NCI-H526 treated with DMSO at 0.1 percent for 48 hours (cell line): ENCODE results near the gene RAB11FIP3.

ENCODE experiments used
- DNase-seq: peaks from one replicate; lab custom pipeline; 2025; lab: John Stamatoyannopoulos, UW

RAB11FIP3 gene

DNA sequence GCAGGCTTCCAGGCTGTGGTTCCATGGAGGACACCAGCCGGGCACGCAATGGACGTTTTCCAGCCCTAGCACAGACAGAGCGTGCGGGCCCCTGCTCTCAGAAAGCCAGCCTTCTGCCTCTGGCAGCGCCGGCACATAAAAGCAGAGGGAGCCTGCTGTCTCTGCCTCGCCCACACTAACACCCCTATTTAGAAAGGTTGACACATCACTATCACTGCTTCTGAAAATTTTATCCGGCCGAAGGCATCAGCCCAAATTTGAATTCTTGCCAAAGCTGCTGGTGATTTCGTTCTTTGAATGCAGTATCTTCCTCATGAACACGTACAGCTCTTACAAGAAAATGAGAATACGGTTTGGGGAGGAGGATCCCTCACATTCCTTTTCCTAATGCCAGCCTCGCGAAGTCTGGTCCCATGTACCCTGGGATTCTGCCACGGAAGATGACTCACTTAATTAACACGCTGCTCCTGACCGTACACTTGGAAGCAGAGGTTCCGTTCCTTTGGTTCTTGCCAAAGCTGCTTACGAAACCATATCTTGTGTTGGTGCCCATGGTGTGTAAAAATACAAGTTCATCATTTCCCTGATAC is 1.3 kb upstream of the RAB11FIP3 start:
- DNase-seq: no peak

DNA sequence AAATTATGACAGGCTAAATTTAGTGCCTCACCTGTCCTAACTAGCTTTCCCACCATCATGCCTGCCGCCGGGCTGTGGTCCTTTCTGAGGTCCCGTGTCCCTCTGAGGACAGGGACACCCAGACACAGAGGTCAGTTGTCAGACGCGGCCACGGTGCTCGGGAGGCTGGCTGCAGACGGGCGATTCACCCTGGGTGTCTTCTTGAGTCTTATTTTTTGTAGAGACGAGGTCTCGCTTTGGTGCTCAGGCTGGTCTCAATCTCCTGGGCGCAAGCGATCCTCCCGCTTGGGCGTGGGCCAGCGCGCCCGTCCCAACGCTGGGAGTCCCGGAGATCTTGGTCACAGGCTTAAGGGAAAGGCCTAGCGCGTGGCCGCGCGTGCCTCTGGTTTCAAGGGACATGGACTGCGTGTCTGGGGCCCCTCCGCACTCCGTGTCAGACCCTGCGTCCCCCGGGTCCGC is 797 bp upstream of the RAB11FIP3 start:
- no peak for DNase-seq

DNA sequence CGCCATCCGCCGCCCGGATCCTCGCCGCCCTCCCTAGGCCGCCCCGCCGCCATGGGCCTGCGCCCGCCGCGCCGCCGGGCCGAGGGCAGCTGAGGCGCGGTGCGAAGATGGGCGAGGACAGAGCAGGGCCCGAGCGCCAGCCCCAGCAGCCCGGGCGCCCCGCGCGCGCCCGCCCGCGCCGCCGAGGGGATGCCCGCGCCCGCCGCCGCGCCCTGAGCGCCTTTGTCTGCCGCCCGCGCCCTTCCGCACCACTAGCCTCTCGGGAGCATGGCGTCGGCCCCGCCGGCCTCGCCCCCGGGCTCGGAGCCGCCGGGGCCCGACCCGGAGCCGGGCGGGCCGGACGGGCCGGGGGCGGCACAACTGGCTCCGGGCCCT is 278 bp downstream of the RAB11FIP3 start:
- no peak for DNase-seq

- no peak for DNase-seq
Measured at GRCh38 chr16:426115-426905, 861 bp downstream of the RAB11FIP3 start.

GRCh38 chr16:426906-427249 is 1.4 kb downstream of the RAB11FIP3 start:
- DNase-seq: peak; percentile 2

- DNase-seq: no peak
Measured at GRCh38 chr16:427250-427649, 1.8 kb downstream of the RAB11FIP3 start.

GRCh38 chr16:430904-431303 is 5.5 kb downstream of the RAB11FIP3 start:
- no peak for DNase-seq

DNA sequence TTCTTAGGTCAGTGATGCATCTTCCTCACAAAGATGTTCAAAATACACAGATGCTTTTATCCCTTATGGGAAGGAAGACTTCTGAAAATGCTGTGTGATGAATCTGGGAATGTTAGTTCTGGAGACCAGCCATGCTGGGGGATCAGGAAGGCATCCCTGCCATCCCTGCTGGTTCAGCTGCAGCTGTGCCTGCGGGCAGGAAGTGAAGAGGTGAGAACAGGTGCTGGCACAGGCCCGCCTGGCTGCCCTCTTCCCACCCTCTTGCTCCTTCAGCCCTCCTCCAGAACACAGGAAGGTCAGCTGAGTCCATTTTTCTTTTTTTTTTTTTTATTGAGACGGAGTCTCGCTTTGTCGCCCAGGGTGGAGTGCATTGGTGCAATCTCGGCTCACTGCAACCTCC is 15.2 kb downstream of the RAB11FIP3 start:
- no peak for DNase-seq

DNA sequence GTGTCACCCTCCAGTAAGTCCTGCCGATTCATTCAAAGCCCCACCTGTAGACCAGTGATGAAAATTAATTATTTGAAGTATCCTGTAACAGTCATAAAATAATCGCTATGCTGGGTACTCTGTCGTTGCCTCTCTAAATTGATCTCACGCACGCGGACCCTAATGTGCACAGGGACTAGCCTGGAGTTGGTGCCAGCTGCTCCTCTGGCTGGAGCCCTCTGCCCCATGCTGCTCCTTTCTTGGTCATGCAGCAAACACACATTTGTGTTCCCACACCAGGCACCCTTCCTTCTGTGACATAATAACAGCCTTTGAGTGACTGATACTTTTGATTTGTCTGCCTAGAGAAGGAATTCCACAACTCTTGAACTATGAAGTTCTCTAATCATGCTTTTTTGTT is 16.0 kb downstream of the RAB11FIP3 start:
- DNase-seq: no peak

- no peak for DNase-seq
Measured at GRCh38 chr16:442976-443375, 17.5 kb downstream of the RAB11FIP3 start.

GRCh38 chr16:444027-444426 is 18.6 kb downstream of the RAB11FIP3 start:
- DNase-seq: no peak

- DNase-seq: no peak
Measured at GRCh38 chr16:445566-445965, 20.1 kb downstream of the RAB11FIP3 start.

GRCh38 chr16:450385-450784 is 24.9 kb downstream of the RAB11FIP3 start:
- DNase-seq: no peak

GRCh38 chr16:450785-451512 is 25.5 kb downstream of the RAB11FIP3 start:
- peak; percentile 63 for DNase-seq

DNA sequence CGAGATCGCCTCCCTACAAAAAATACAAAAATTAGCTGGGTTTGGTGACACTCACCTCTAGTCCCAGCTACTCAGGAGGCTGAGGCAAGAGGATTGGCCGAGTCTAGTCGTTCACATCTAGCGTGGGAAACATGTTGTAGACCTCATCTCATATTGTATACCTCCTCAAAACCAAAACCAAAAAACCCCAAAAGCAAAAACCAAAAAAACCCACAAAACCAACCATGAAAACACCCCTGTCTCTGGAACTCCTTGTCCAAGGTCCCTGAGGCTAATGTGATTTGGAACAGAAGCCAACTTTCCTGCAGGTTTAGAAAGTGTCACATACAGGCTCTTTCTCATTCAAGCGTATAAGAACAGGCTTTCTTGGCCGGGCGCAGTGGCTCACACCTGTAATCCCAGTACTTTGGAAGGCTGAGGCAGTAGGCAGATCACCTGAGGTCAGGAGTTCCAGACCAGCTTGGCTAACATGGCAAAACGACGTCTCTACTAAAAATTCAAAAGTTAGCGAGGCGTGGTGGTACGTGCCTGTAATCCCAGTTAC is 29.0 kb downstream of the RAB11FIP3 start:
- DNase-seq: no peak

- DNase-seq: no peak
Measured at GRCh38 chr16:455453-455852, 30.0 kb downstream of the RAB11FIP3 start.

DNA sequence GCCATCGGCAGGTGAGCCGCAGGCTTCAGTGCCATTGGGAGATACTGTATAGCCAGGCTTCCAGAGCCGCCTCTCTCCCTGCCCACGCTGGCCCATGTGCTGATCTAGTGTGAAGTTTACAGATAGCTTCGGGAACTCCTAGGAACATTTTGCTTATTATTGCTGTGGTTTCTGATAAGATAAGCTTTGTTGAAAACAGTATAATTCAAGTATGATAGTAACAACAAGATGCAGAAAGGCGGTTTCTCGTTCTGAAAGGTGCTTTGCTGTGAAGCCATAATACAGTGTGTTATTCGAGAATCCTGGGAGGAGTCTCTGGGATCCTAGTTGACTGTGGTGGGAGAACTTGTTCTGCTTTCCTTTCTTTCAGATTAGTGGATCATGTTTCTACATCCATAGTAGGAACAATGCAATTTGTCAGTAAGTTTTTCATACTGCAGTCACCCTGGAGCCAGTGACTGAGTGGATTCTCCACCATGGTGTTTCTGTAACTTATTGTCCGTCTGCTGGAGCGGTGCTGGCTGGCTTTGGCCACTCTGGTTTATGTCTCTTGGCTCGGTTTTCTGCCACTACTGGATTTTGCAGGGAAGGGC is 31.5 kb downstream of the RAB11FIP3 start:
- DNase-seq: no peak

DNA sequence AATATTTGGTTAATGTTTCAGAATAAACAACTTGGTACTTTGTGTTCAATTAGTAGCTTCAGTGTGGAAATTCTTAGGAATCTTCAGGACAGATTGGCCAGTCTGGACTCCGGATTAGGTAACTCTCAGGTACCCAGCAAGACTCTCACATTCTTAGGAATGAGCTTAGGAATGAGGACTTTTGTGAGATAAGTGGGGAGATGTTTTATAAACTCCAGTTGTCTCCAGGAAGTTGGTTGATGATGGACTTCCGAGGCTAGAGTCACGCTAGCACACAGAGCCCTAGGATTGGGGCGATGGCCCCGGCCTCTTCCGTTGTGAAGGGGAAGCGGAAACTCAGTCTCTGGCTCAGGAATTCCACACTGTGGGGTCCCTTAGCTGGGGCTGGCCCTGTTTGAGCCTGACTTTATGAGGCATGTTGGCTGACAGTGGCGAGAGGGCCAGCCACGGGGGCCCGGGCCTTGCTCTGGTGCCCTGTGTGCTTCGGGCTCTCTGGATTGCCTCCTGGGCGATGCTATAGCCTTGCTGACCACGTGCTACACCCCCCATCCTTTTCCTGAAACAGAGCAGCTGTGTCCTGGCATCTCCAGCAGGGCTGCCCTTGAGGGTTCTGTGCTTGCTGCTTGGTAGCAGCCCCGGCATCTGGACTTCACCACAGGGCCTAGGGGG is 32.4 kb downstream of the RAB11FIP3 start:
- DNase-seq: no peak

- DNase-seq: no peak
Measured at GRCh38 chr16:459761-460160, 34.3 kb downstream of the RAB11FIP3 start.

DNA sequence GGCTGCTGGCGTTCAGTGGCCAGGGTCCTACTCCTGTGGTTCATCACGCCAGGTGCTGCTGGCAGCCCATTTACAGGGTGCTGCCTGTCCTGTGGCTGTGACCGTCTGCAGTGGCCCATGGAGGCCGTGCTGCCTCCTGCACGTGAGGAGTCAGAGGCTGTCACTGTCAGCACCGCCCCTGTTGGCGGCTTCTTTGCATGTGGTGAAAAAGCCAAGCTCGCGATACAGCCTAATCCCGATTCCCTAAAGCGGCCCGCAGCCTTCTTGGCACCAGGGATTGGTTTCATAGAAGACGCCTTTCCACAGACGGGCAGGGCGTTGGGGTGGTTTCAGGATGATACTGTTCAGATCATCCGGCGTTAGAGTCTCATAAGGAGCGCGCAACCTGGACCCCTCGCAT is 35.3 kb downstream of the RAB11FIP3 start:
- DNase-seq: no peak

GRCh38 chr16:463071-463470 is 37.6 kb downstream of the RAB11FIP3 start:
- no peak for DNase-seq

DNA sequence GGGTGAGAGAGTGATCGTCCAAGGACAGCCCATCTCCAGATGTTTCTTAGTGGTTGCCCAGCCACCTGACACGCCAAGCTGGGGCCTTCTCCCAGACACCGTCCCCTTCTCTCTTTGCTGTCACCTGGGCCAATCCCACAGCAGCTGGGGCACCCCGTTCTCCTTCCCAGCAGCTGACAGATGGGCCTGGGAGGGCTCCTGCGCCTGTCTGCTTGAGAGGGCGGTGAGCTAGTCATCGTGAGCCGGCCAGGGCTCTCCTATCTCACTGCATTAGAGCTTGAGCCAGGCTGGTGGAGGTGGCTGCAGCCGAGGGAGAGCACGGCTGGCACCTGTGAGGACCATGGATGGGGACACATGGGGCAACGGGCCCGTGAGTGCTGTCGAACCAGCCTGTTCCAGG is 41.2 kb downstream of the RAB11FIP3 start:
- no peak for DNase-seq
